Endothelial cell of umbilical vein (primary cell): ENCODE measurements around the gene PFDN1. TPM values are rescaled to one million over a fixed set of nuclear protein-coding genes. Genes with fewer than 3 reads are reported as not detected.

ENCODE experiments used
- BruUV-seq: library from RNA; stranded (reverse); fragments of 400-500 nt; replicated peaks from 2 replicates; lab custom pipeline; 2021; lab: Mats Ljungman, UMichigan
- CTCF ChIA-PET: fragments of 300-600, 350-600 bp; sonication (Branson Sonifier 250); formaldehyde crosslinking; loops from one replicate; lab custom pipeline; 2021; ENCODE audit warnings: antibody characterized with exemption, inconsistent platforms; lab: Charles Lee
- POLR2A ChIA-PET: fragments of 300-600, 350-600 bp; sonication (Branson Sonifier 250); formaldehyde crosslinking; loops from one replicate; lab custom pipeline; 2021; ENCODE audit warnings: antibody characterized with exemption, inconsistent platforms; lab: Charles Lee
- DNase-seq: peaks from one replicate; pipeline ENCODE4 v3.0.0-alpha.2; 2011; ENCODE audit warnings: low read depth, low spot score
- FAIRE-seq: peaks from 2 replicates; lab custom pipeline; 2011; peaks lifted over from hg19 to GRCh38; lab: Jason Lieb, UNC
- H2AFZ ChIP-seq: 2 replicates; pipeline ENCODE4 v1.6.0; 2012; ENCODE audit warnings: low read depth, low read length, control low read depth, inconsistent platforms
- H3K27ac ChIP-seq: 2 replicates; pipeline ENCODE4 v1.5.1; 2011; ENCODE audit warnings: low read depth, mild to moderate bottlenecking, control low read depth, low read length, moderate library complexity; ENCODE audit not compliant: insufficient read depth
- H3K27me3 ChIP-seq, 2 experiments: 2 replicates each; pipeline versions ENCODE4 v1.6.0 to v1.6.1; 2011; ENCODE audit warnings: low read length in 2 of 2, mixed read lengths in 1 of 2; ENCODE audit not compliant: control insufficient read depth in 2 of 2, insufficient read depth in 2 of 2
- H3K36me3 ChIP-seq, 2 experiments: 2 replicates in 1 of 2; 3 replicates in 1 of 2; pipeline ENCODE4 v1.5.1; 2011; ENCODE audit warnings: low read length in 2 of 2, mild to moderate bottlenecking in 1 of 2, moderate library complexity in 1 of 2; ENCODE audit not compliant: control insufficient read depth in 2 of 2, insufficient read depth in 2 of 2; ENCODE audit errors: extremely low read depth in 1 of 2
- H3K4me1 ChIP-seq: 3 replicates; pipeline ENCODE4 v1.5.1; 2011; ENCODE audit warnings: mild to moderate bottlenecking, low read length; ENCODE audit not compliant: control insufficient read depth, insufficient read depth; ENCODE audit errors: extremely low read depth
- H3K4me2 ChIP-seq: 2 replicates; pipeline ENCODE4 v1.6.1; 2011; ENCODE audit warnings: low read length, control low read depth, mixed read lengths; ENCODE audit not compliant: insufficient read depth
- H3K4me3 ChIP-seq, 3 experiments: fragments of 200-600 bp in 1 of 3; sonication (generic), shearing (Covaris generic) in 1 of 3; replicated peaks in 1 of 3; 2 replicates each; pipeline ENCODE4 v1.5.1; 2011 to 2016; ENCODE audit warnings: control low read depth in 3 of 3, low read length in 3 of 3, mild to moderate bottlenecking in 2 of 3, inconsistent platforms in 1 of 3, low read depth in 1 of 3, moderate library complexity in 1 of 3; ENCODE audit not compliant: insufficient read depth in 1 of 3
- H3K79me2 ChIP-seq: 2 replicates; pipeline ENCODE4 v1.6.0; 2012; ENCODE audit warnings: low read length, inconsistent platforms; ENCODE audit not compliant: control insufficient read depth, insufficient read depth
- H3K9ac ChIP-seq: replicated peaks from 2 replicates; pipeline ENCODE3; 2011; ENCODE audit warnings: low read length, control low read depth; ENCODE audit not compliant: insufficient read depth; ENCODE audit errors: extremely low read depth
- H3K9me1 ChIP-seq: replicated peaks from 3 replicates; pipeline ENCODE4 v1.6.0; 2011; ENCODE audit warnings: mild to moderate bottlenecking, low read length; ENCODE audit not compliant: control insufficient read depth, insufficient read depth; ENCODE audit errors: extremely low read depth
- H3K9me3 ChIP-seq: replicated peaks from 2 replicates; pipeline ENCODE4 v1.5.1; 2012; ENCODE audit warnings: low read length, inconsistent platforms; ENCODE audit not compliant: control insufficient read depth, insufficient read depth
- H4K20me1 ChIP-seq: replicated peaks from 2 replicates; pipeline ENCODE3; 2011; ENCODE audit warnings: mild to moderate bottlenecking, low read length; ENCODE audit not compliant: control insufficient read depth, insufficient read depth; ENCODE audit errors: extremely low read depth
- EZH2 ChIP-seq: IDR thresholded peaks from 2 replicates; pipeline ENCODE4 v1.6.1; 2012; ENCODE audit warnings: borderline replicate concordance, low read depth, mild to moderate bottlenecking, moderate library complexity, low read length, inconsistent platforms; ENCODE audit not compliant: severe bottlenecking
- FOS ChIP-seq: IDR thresholded peaks from 2 replicates; pipeline ENCODE4 v1.6.1; 2011; ENCODE audit warnings: mild to moderate bottlenecking, low read length, moderate library complexity, borderline replicate concordance; ENCODE audit not compliant: insufficient read depth
- GATA2 ChIP-seq: IDR thresholded peaks from 2 replicates; pipeline ENCODE4 v1.7.0; 2011; ENCODE audit warnings: low read depth, mild to moderate bottlenecking, moderate library complexity, mixed read lengths, low read length; ENCODE audit not compliant: insufficient read length, insufficient read depth
- JUN ChIP-seq: IDR thresholded peaks from 2 replicates; pipeline ENCODE4 v1.6.1; 2011; ENCODE audit warnings: borderline replicate concordance, low read depth; ENCODE audit not compliant: insufficient read length, insufficient read depth
- MYC ChIP-seq: IDR thresholded peaks from one replicate; pipeline ENCODE4 v1.6.1; 2011; ENCODE audit warnings: mild to moderate bottlenecking, low read depth, low read length
- POLR2A ChIP-seq: IDR thresholded peaks from 2 replicates; pipeline ENCODE4 v1.6.1; 2012; ENCODE audit warnings: low read depth, mild to moderate bottlenecking, control low read depth, low read length
- POLR2AphosphoS5 ChIP-seq: IDR thresholded peaks from 2 replicates; pipeline ENCODE4 v1.6.1; 2012; ENCODE audit warnings: low read depth, mild to moderate bottlenecking, control low read depth, low read length, moderate library complexity; ENCODE audit not compliant: insufficient read depth
- dilution Hi-C: fragments of 300-500 bp; cut with MboI; formaldehyde crosslinking; loops from one replicate; pipeline ENCODE4 v1.15.0; 2019; ENCODE audit warnings: low sequenced_read_pairs; ENCODE audit not compliant: extremely low pct_ligation_motif_present
- intact Hi-C: fragments of 100-400 bp; cut with micrococcal nuclease; formaldehyde crosslinking; loops from one replicate; pipeline ENCODE4 v1.10.0; 2022
- polyA plus RNA-seq, 4 experiments: library from polyadenylated mRNA; depleted of rRNA in 3 of 4; stranded (reverse) in 3 of 4; unstranded in 1 of 4; fragments of >200 nt; gene quantifications; 2 replicates each; pipeline versions ENCODE4 v1.2.1 to v1.2.3, GENCODE V29; 2011 to 2012; ENCODE audit warnings: missing spikeins in 1 of 4
- total RNA-seq: library from RNA; stranded (reverse); gene quantifications from 2 replicates; pipeline ENCODE4 v1.2.3, GENCODE V29; 2021
- TF ChIP-seq, protein P1 (sequence below), 2 donors: IDR thresholded peaks; 1 replicate in 1 of 2; 2 replicates in 1 of 2; pipeline ENCODE4 v1.5.1; 2011; ENCODE audit warnings: low read length in 2 of 2, mild to moderate bottlenecking in 2 of 2, moderate library complexity in 2 of 2, control low read depth in 1 of 2, inconsistent platforms in 1 of 2, low read depth in 1 of 2; ENCODE audit not compliant: insufficient read depth in 1 of 2; ENCODE audit errors: extremely low read depth in 1 of 2
- TF ChIP-seq, protein P2 (sequence below): IDR thresholded peaks from 2 replicates; pipeline ENCODE4 v1.6.1; 2011; ENCODE audit not compliant: insufficient read depth, insufficient read length

PFDN1 gene
- total and polyA plus RNA-seq, 2 donors (not counting 3 experiments of a cell fraction or from before 2014, with no cell fraction given): 107 to 158 TPM

DNA sequence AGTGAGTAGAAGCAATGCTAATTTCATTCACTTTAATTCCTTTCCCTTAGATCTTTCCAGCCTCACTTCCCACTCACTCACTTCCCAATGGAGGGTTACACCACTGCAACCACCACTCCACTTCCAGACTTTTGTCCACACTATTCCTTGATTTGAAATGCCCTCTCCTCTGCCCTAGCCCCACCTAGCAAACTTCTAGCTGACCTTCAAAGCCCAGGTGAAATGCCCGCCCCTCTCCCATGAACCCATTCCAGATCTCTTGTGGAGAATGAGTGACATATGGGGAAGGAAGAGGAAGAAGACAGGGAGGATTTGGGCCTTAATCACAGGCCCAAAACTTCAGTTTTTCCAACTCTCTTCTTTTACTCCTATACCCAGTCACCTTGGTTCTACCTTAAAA lies 37.1 kb downstream of the PFDN1 start:
- Histone ChIP-seq H3K9me1 (no peaks in the 10 kb centered on the region), H3K36me3 (no peaks in the 10 kb centered on the region), H3K9me3 (no peaks in the 10 kb centered on the region), H3K4me2 (no peak overlapping the region), H3K27me3 (no peaks in the 10 kb centered on the region), H3K4me3 (no peak overlapping the region), H3K27ac (no peak overlapping the region), H3K79me2 (peaks cover 33% of the 10 kb centered on the region), H4K20me1 (no peaks in the 10 kb centered on the region), H2AFZ (no peak overlapping the region), H3K9ac (no peak overlapping the region), H3K4me1 (peaks cover 40% of the 10 kb centered on the region)
- intact Hi-C loops (loop anchor here (2.0 kb wide), 1 partner anchor 27 kb away; no protein-coding TSS in a partner anchor), dilution Hi-C loops (no loop called here)
- BruUV-seq: no TSS peak
- FAIRE-seq (no peak), DNase-seq (no peak)
- POLR2A ChIA-PET: no interaction called here
- TF ChIP-seq MYC (no peak), POLR2A (no peak), POLR2AphosphoS5 (no peak), FOS (no peak), EZH2 (no peak), JUN (no peak), GATA2 (no peak)
- TF ChIP-seq, protein P1, sequence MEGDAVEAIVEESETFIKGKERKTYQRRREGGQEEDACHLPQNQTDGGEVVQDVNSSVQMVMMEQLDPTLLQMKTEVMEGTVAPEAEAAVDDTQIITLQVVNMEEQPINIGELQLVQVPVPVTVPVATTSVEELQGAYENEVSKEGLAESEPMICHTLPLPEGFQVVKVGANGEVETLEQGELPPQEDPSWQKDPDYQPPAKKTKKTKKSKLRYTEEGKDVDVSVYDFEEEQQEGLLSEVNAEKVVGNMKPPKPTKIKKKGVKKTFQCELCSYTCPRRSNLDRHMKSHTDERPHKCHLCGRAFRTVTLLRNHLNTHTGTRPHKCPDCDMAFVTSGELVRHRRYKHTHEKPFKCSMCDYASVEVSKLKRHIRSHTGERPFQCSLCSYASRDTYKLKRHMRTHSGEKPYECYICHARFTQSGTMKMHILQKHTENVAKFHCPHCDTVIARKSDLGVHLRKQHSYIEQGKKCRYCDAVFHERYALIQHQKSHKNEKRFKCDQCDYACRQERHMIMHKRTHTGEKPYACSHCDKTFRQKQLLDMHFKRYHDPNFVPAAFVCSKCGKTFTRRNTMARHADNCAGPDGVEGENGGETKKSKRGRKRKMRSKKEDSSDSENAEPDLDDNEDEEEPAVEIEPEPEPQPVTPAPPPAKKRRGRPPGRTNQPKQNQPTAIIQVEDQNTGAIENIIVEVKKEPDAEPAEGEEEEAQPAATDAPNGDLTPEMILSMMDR (IDR thresholded peaks at IDR 0.05; ENCODE audit: extremely low read depth in 1 of 2, insufficient read depth in 1 of 2, low read depth in 1 of 2, low read length in 2 of 2): no peak
- TF ChIP-seq, protein P2, sequence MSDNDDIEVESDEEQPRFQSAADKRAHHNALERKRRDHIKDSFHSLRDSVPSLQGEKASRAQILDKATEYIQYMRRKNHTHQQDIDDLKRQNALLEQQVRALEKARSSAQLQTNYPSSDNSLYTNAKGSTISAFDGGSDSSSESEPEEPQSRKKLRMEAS: no peak
- CTCF ChIA-PET: interaction anchor here (1.7 to 3.9 kb wide), 3 partner anchors 21 to 79 kb away, joined by 4 to 39 read pairs (median 8); partner anchors contain the start of gene HBEGF
